CD14-positive monocyte (primary cell): ENCODE results near the gene KCNIP3. TPM values are rescaled to one million over a fixed set of nuclear protein-coding genes. Genes with fewer than 3 reads are reported as not detected.

Experiments used
- DNase-seq, 3 donors: peaks; one replicate each; pipeline ENCODE4 v3.0.0-alpha.2; 2011 to 2022
- H2AFZ ChIP-seq: 2 replicates; pipeline ENCODE4 v1.6.0; 2012; ENCODE audit warnings: mild to moderate bottlenecking, low read depth, low read length, inconsistent platforms; ENCODE audit not compliant: insufficient read depth, poor library complexity, severe bottlenecking
- H3K27ac ChIP-seq, 2 donors: 1 replicate in 1 of 2; 2 replicates in 1 of 2; pipeline ENCODE4 v1.5.1; 2012 to 2013; ENCODE audit warnings: low read length in 2 of 2, control low read depth in 1 of 2, inconsistent platforms in 1 of 2, low read depth in 1 of 2, mild to moderate bottlenecking in 1 of 2
- H3K27me3 ChIP-seq, 2 donors: one replicate each; pipeline versions ENCODE4 v1.6.0 to v1.6.1; 2011 to 2013; ENCODE audit warnings: low read length in 2 of 2; ENCODE audit not compliant: control insufficient read depth in 2 of 2, insufficient read depth in 2 of 2
- H3K36me3 ChIP-seq, 2 donors: replicated peaks in 1 of 2; 1 replicate in 1 of 2; 2 replicates in 1 of 2; pipeline versions ENCODE4 v1.5.1 to v1.6.1; 2012 to 2013; ENCODE audit warnings: low read length in 2 of 2, control low read depth in 1 of 2, inconsistent platforms in 1 of 2, mild to moderate bottlenecking in 1 of 2; ENCODE audit not compliant: insufficient read depth in 2 of 2, control insufficient read depth in 1 of 2
- H3K4me1 ChIP-seq, 2 donors: 1 replicate in 1 of 2; 2 replicates in 1 of 2; pipeline versions ENCODE4 v1.5.1 to v1.6.1; 2012 to 2013; ENCODE audit warnings: low read length in 2 of 2, control low read depth in 1 of 2, inconsistent platforms in 1 of 2, mild to moderate bottlenecking in 1 of 2, moderate library complexity in 1 of 2; ENCODE audit not compliant: insufficient read depth in 2 of 2, control insufficient read depth in 1 of 2
- H3K4me2 ChIP-seq: replicated peaks from 2 replicates; pipeline ENCODE3; 2012; ENCODE audit warnings: low read length, moderate library complexity, mild to moderate bottlenecking; ENCODE audit not compliant: poor library complexity, severe bottlenecking; ENCODE audit errors: extremely low read depth
- H3K4me3 ChIP-seq, 3 experiments: fragments of 200-600 bp in 1 of 3; sonication (generic) in 1 of 3; replicated peaks in 1 of 3; 1 replicate in 2 of 3; 2 replicates in 1 of 3; pipeline ENCODE4 v1.5.1; 2011 to 2013; ENCODE audit warnings: low read length in 3 of 3, mild to moderate bottlenecking in 3 of 3, control low read depth in 2 of 3, low read depth in 2 of 3, inconsistent platforms in 1 of 3, moderate library complexity in 1 of 3
- H3K79me2 ChIP-seq: 2 replicates; pipeline ENCODE4 v1.6.0; 2012; ENCODE audit warnings: mild to moderate bottlenecking, control low read depth, inconsistent platforms, low read length, moderate library complexity; ENCODE audit not compliant: insufficient read depth
- H3K9ac ChIP-seq: 2 replicates; pipeline ENCODE4 v1.6.0; 2017; ENCODE audit warnings: low read length, mild to moderate bottlenecking; ENCODE audit not compliant: insufficient read depth, poor library complexity, severe bottlenecking
- H3K9me3 ChIP-seq, 2 donors: replicated peaks in 1 of 2; 1 replicate in 1 of 2; 2 replicates in 1 of 2; pipeline versions ENCODE4 v1.5.1 to v1.6.1; 2012 to 2013; ENCODE audit warnings: low read length in 2 of 2, control low read depth in 1 of 2; ENCODE audit not compliant: control insufficient read depth in 1 of 2, insufficient read depth in 1 of 2
- H4K20me1 ChIP-seq: 2 replicates; pipeline ENCODE4 v1.6.0; 2012; ENCODE audit warnings: mild to moderate bottlenecking, low read length, control low read depth, moderate library complexity; ENCODE audit not compliant: insufficient read depth
- H3K27ac Mint-ChIP-seq, 7 donors: one replicate each; pipeline ENCODE4 v1.8.0; 2020; ENCODE audit warnings: mild to moderate bottlenecking in 7 of 7, mixed read lengths in 7 of 7, moderate library complexity in 6 of 7, inconsistent platforms in 2 of 7
- H3K27me3 Mint-ChIP-seq, 3 donors: one replicate each; pipeline ENCODE4 v1.8.0; 2021 to 2022; ENCODE audit warnings: low read depth in 3 of 3, mild to moderate bottlenecking in 3 of 3, mixed read lengths in 3 of 3, moderate library complexity in 3 of 3, inconsistent platforms in 1 of 3
- H3K36me3 Mint-ChIP-seq, 2 donors: one replicate each; pipeline ENCODE4 v1.8.0; 2020; ENCODE audit warnings: mixed read lengths in 2 of 2, inconsistent platforms in 1 of 2, mild to moderate bottlenecking in 1 of 2
- H3K4me1 Mint-ChIP-seq: one replicate; pipeline ENCODE4 v1.8.0; 2020; ENCODE audit warnings: mild to moderate bottlenecking, mixed read lengths
- H3K4me3 Mint-ChIP-seq, 2 donors: one replicate each; pipeline ENCODE4 v1.8.0; 2020; ENCODE audit warnings: mild to moderate bottlenecking in 2 of 2, mixed read lengths in 2 of 2, moderate library complexity in 1 of 2
- H3K9me3 Mint-ChIP-seq, 7 donors: one replicate each; pipeline ENCODE4 v1.8.0; 2020 to 2022; ENCODE audit warnings: mixed read lengths in 7 of 7, mild to moderate bottlenecking in 6 of 7, moderate library complexity in 6 of 7, inconsistent platforms in 2 of 7
- WGBS: methylation state at CpG from one replicate; pipeline ENCODE4 v1.1.5; 2013; ENCODE audit warnings: missing lambda C conversion rate; ENCODE audit not compliant: insufficient coverage; 5-methylcytosine and 5-hydroxymethylcytosine counted together
- intact Hi-C, 2 donors: fragments of 100-400 bp; cut with micrococcal nuclease; formaldehyde crosslinking; loops; one replicate each; pipeline versions ENCODE4 v1.15.0 to v1.15.1; 2023
- polyA plus RNA-seq, 3 donors: library from polyadenylated mRNA; depleted of rRNA in 1 of 3; unstranded in 2 of 3; stranded (reverse) in 1 of 3; fragments of 300-500 nt in 2 of 3; fragments of >200 nt in 1 of 3; fragmentation: Illumina TruSeq in 2 of 3; gene quantifications; 1 replicate in 2 of 3; 2 replicates in 1 of 3; pipeline ENCODE4 v1.2.3, GENCODE V29; 2012 to 2021
- TF ChIP-seq, protein P1 (sequence below): fragments of 200-600 bp; IDR thresholded peaks from one replicate; pipeline ENCODE4 v1.8.0; 2022; ENCODE audit warnings: antibody characterized with exemption, mild to moderate bottlenecking

Gene KCNIP3
- polyA plus RNA-seq, 3 donors, result not detected

DNA sequence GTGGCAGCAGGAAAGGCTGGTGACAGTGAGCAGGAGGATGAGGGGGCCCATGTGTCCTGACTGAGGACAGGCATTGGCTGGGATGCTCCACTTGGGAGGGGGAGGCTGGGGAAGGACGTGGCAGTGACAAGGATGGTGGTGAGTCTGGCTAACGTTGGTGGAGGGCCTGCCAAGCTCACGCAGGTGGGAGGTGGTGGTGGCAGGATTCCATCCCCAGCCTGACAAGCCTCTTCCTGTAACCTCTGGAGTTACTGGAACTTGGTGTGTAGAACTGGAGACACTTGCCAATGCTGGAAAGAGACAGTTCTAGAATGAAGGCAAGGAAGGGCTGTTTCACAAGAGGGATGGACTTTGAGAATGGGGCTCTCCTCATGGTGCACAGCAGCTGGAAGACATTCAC lies 14.7 kb upstream of the KCNIP3 start:
- Histone ChIP-seq H4K20me1 (no peaks in the 10 kb centered on the region), H3K4me3 (no peak overlapping the region), H3K36me3 (no peaks in the 10 kb centered on the region), H2AFZ (no peak overlapping the region), H3K9me3 (no peaks in the 10 kb centered on the region), H3K9ac (no peak overlapping the region), H3K27ac (no peak overlapping the region), H3K79me2 (no peaks in the 10 kb centered on the region), H3K4me2 (no peak overlapping the region), H3K27me3 (no peaks in the 10 kb centered on the region), H3K4me1 (no peaks in the 10 kb centered on the region)
- no peaks in the 10 kb centered on the region for H3K36me3 Mint-ChIP-seq
- TF ChIP-seq, protein P1, sequence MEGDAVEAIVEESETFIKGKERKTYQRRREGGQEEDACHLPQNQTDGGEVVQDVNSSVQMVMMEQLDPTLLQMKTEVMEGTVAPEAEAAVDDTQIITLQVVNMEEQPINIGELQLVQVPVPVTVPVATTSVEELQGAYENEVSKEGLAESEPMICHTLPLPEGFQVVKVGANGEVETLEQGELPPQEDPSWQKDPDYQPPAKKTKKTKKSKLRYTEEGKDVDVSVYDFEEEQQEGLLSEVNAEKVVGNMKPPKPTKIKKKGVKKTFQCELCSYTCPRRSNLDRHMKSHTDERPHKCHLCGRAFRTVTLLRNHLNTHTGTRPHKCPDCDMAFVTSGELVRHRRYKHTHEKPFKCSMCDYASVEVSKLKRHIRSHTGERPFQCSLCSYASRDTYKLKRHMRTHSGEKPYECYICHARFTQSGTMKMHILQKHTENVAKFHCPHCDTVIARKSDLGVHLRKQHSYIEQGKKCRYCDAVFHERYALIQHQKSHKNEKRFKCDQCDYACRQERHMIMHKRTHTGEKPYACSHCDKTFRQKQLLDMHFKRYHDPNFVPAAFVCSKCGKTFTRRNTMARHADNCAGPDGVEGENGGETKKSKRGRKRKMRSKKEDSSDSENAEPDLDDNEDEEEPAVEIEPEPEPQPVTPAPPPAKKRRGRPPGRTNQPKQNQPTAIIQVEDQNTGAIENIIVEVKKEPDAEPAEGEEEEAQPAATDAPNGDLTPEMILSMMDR, result no peak
- no peak overlapping the region for H3K4me3 Mint-ChIP-seq
- DNase-seq, result no peak
- 75% methylated on average over 3 of the region's 3 CpGs for WGBS
- intact Hi-C loops, result no loop called here
- H3K27ac Mint-ChIP-seq, result no peak overlapping the region
- H3K9me3 Mint-ChIP-seq, result peaks cover 0 to 4% (median 0%) of the 10 kb centered on the region in 7 donors
- peaks cover 0 to 1% (median under 1%) of the 10 kb centered on the region in 3 donors for H3K27me3 Mint-ChIP-seq
- H3K4me1 Mint-ChIP-seq, result no peaks in the 10 kb centered on the region

DNA sequence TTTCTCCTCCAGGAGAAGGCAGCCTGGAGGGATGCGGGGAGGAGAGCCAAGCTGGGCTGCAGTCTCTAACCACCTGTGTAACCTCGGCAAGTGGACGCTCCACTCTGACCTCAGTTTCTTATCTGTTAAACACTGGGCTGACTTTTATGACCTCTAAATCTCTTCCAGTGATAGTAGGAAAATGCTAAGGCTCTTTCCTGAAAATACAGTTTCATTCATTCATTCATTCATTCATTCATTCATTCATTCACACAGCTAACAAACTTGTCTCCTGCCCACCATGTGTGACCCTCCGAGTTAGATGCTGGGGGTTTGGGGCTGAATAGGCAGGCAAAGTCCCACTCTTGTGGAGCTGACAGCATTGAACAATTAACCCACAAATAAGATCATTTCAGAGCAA lies 13.6 kb upstream of the KCNIP3 start:
- H3K9me3 Mint-ChIP-seq, result peaks cover 0 to 4% (median 0%) of the 10 kb centered on the region in 7 donors
- no peaks in the 10 kb centered on the region for H3K36me3 Mint-ChIP-seq
- Histone ChIP-seq H3K9ac (no peak overlapping the region), H2AFZ (no peak overlapping the region), H3K36me3 (no peaks in the 10 kb centered on the region), H3K4me3 (no peak overlapping the region), H3K4me1 (no peaks in the 10 kb centered on the region), H3K27me3 (no peaks in the 10 kb centered on the region), H3K4me2 (no peak overlapping the region), H3K9me3 (no peaks in the 10 kb centered on the region), H4K20me1 (no peaks in the 10 kb centered on the region), H3K79me2 (no peaks in the 10 kb centered on the region), H3K27ac (no peak overlapping the region)
- no peaks in the 10 kb centered on the region for H3K4me1 Mint-ChIP-seq
- DNase-seq, result no peak
- H3K27me3 Mint-ChIP-seq, result peaks cover 0 to 2% (median 1%) of the 10 kb centered on the region in 3 donors
- no CpG with 5 or more reads among the region's 4 CpGs for WGBS
- intact Hi-C loops, result no loop called here
- no peak overlapping the region for H3K4me3 Mint-ChIP-seq
- TF ChIP-seq, protein P1, result no peak
- H3K27ac Mint-ChIP-seq, result no peak overlapping the region
